ENCODE measurements around the gene MS4A6A.
"Not testable (repeated sequence)": the region's sequence is repeated elsewhere in the genome, so short reads cannot be mapped to it uniquely, and the experiment has no call there.

MS4A6A gene

GRCh38 chr11:60183591-60184205, 815 bp upstream of the MS4A6A start:
- DNase-seq = no peak

- DNase-seq = no peak
These were observed 7.0 kb downstream of the MS4A6A start for GRCh38 chr11:60175860-60176275.

- DNase-seq = no peak
These were observed 10.9 kb downstream of the MS4A6A start for GRCh38 chr11:60172011-60172410.

- no peak for DNase-seq
These were observed 12.3 kb downstream of the MS4A6A start for GRCh38 chr11:60170566-60170965.

GRCh38 chr11:60169264-60169915, 13.5 kb downstream of the MS4A6A start:
- no peak for DNase-seq

GRCh38 chr11:60168306-60168705, 14.6 kb downstream of the MS4A6A start:
- no peak for DNase-seq

GRCh38 chr11:60165951-60166350, 16.9 kb downstream of the MS4A6A start:
- no peak for DNase-seq

- DNase-seq = no peak
These were observed 17.3 kb downstream of the MS4A6A start for GRCh38 chr11:60165538-60165937.

- DNase-seq = no peak
These were observed 18.3 kb downstream of the MS4A6A start for GRCh38 chr11:60164550-60165075.

- no peak for DNase-seq
These were observed 21.1 kb downstream of the MS4A6A start for GRCh38 chr11:60161766-60162165.

GRCh38 chr11:60161107-60161506, 21.8 kb downstream of the MS4A6A start:
- DNase-seq = no peak

- DNase-seq = no peak
These were observed 23.0 kb downstream of the MS4A6A start for GRCh38 chr11:60159868-60160267.

GRCh38 chr11:60159284-60159683, 23.6 kb downstream of the MS4A6A start:
- DNase-seq = no peak

GRCh38 chr11:60158636-60159035, 24.2 kb downstream of the MS4A6A start:
- DNase-seq = no peak

- no peak for DNase-seq
These were observed 27.0 kb downstream of the MS4A6A start for GRCh38 chr11:60155931-60156330.

GRCh38 chr11:60152727-60153126, 30.2 kb downstream of the MS4A6A start:
- DNase-seq = not testable (repeated sequence)

- DNase-seq = no peak
These were observed 32.6 kb downstream of the MS4A6A start for GRCh38 chr11:60150279-60150678.

- no peak for DNase-seq
These were observed 37.2 kb downstream of the MS4A6A start for GRCh38 chr11:60145677-60146076.

GRCh38 chr11:60143768-60144167, 39.1 kb downstream of the MS4A6A start:
- DNase-seq = no peak

- no peak for DNase-seq
These were observed 49.0 kb downstream of the MS4A6A start for GRCh38 chr11:60133917-60134316.

- DNase-seq = no peak
These were observed 51.0 kb downstream of the MS4A6A start for GRCh38 chr11:60131912-60132311.

GRCh38 chr11:60130496-60130895, 52.4 kb downstream of the MS4A6A start:
- DNase-seq = no peak

- no peak for DNase-seq
These were observed 53.0 kb downstream of the MS4A6A start for GRCh38 chr11:60129853-60130252.

GRCh38 chr11:60128866-60129265, 54.0 kb downstream of the MS4A6A start:
- not testable (repeated sequence) for DNase-seq

- no peak for DNase-seq
These were observed 54.5 kb downstream of the MS4A6A start for GRCh38 chr11:60128376-60128775.

Measured in DMS79 (cell line).